ENCODE data around the gene LSM14B. TPM values are rescaled to one million over a fixed set of nuclear protein-coding genes. Genes with fewer than 3 reads are reported as not detected.

Gene LSM14B
- total RNA-seq, 2 donors from 2014 or later, result 39.7 to 87.1 TPM

DNA sequence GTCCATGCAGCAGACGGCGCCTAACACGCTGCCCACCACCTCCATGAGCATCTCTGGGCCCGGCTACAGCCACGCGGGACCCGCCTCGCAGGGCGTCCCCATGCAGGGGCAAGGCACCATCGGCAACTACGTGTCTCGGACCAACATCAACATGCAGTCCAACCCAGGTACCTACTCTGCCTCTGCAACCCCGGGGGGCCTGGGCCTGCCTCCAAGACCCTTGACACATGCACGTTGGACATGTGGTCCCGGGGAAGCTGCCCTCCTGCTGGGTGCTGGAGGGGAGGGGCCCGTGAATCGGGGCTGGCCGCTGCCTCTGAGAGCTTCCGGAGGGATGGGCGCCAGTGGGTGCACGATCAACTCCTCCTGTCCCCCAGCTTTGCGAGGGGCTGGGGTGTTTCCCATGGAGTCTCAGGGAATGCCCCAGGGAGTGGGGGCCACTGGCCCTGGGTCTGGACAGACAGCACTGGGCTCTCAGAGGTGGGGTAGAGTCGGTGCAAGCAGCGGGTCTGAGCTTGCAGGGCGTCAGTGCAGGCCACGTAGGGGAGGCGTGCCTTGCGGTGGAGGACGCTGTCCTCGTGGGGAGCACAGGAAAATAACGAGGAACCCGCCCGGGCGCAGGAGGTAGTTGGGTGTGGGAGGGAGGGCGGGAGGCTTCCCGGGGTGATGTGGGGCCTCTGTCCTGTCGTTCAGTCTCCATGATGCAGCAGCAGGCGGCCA is 40.6 kb downstream of the LSM14B start:
- H3K36me3 ChIP-seq, result peaks cover 0 to 22% of the 10 kb centered on the region in 2 donors
- no peak for DNase-seq (ENCODE audit: low spot score)
- no peaks in the 10 kb centered on the region for H3K9me3 ChIP-seq
- no peak overlapping the region for H3K27ac ChIP-seq
- 94% methylated on average over 38 of the region's 38 CpGs for WGBS
- TF ChIP-seq POLR2AphosphoS5 (IDR thresholded peaks at IDR 0.05), result no peak
- TF ChIP-seq POLR2A (IDR thresholded peaks at IDR 0.05), result no peak
- TF ChIP-seq, protein P1, sequence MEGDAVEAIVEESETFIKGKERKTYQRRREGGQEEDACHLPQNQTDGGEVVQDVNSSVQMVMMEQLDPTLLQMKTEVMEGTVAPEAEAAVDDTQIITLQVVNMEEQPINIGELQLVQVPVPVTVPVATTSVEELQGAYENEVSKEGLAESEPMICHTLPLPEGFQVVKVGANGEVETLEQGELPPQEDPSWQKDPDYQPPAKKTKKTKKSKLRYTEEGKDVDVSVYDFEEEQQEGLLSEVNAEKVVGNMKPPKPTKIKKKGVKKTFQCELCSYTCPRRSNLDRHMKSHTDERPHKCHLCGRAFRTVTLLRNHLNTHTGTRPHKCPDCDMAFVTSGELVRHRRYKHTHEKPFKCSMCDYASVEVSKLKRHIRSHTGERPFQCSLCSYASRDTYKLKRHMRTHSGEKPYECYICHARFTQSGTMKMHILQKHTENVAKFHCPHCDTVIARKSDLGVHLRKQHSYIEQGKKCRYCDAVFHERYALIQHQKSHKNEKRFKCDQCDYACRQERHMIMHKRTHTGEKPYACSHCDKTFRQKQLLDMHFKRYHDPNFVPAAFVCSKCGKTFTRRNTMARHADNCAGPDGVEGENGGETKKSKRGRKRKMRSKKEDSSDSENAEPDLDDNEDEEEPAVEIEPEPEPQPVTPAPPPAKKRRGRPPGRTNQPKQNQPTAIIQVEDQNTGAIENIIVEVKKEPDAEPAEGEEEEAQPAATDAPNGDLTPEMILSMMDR (IDR thresholded peaks at IDR 0.05), result no peak
- intact Hi-C loops (cut with DNase I), result no loop called here
- no peak overlapping the region for H3K4me3 ChIP-seq
- H3K27me3 ChIP-seq (replicated peaks; ENCODE audit: insufficient read depth), result no peaks in the 10 kb centered on the region
- H3K4me1 ChIP-seq (replicated peaks), result no peaks in the 10 kb centered on the region

DNA sequence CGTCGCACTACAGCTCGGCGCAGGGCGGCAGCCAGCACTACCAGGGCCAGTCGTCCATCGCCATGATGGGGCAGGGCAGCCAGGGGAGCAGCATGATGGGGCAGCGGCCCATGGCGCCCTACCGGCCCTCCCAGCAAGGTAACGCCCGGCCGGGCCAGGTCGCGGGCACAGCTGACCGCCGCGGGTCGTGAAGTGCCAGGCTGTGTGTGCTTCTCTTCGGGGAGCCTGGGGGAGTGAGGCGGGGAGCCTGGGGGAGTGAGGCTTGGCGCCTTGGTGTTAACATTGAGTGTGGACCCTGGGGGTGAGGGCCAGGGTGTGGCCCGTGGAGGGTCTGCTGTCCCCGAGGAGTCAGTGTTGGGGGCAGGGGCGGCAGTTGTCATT is 41.2 kb downstream of the LSM14B start:
- Histone ChIP-seq H3K27me3 (replicated peaks; ENCODE audit: insufficient read depth) (no peaks in the 10 kb centered on the region), H3K4me3 (no peak overlapping the region), H3K9me3 (no peaks in the 10 kb centered on the region), H3K4me1 (replicated peaks) (no peaks in the 10 kb centered on the region), H3K27ac (no peak overlapping the region), H3K36me3 (peaks cover 0 to 22% of the 10 kb centered on the region in 2 donors)
- no peak for DNase-seq (ENCODE audit: low spot score)
- 93% methylated on average over 25 of the region's 25 CpGs for WGBS
- intact Hi-C loops (cut with DNase I), result no loop called here
- TF ChIP-seq POLR2AphosphoS5 (IDR thresholded peaks at IDR 0.05) (no peak), POLR2A (IDR thresholded peaks at IDR 0.05) (no peak)
- TF ChIP-seq, protein P1 (IDR thresholded peaks at IDR 0.05), result no peak

DNA sequence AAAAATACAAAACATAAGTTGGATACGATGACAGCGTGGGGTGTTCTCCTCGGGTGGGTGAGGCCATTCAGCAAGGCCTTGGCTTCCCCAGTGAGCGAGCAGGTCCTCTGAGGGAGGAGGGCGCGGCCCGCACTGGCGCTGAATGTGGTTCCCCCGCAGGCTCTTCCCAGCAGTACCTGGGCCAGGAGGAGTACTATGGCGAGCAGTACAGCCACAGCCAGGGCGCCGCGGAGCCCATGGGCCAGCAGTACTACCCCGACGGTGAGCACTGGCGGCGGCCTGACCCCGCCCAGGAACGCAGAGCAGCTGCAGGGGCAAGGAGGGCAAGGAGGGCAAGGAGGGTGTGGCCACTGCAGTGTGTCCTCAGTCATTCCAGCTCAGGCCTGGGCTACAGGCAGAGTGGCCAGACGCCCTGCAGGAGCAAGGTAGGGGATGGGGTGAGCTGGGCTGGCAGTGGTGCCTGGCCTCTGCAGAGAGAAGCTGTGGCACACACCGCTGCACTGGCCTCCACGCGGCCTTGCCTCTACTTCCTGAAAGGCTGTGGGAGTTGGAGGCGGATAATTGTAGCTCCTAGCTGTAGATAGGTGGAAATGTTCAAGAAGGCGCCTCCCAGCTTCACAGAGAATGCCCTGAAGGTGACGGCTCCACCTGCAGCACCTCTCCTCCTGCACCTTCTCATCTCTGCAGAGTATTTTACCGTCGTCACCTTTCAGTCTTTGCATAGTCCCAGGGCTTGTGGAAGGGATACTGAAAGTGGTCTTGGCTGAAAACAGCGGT is 41.9 kb downstream of the LSM14B start:
- intact Hi-C loops (cut with DNase I), result no loop called here
- no peak overlapping the region for H3K4me3 ChIP-seq
- no peaks in the 10 kb centered on the region for H3K9me3 ChIP-seq
- H3K4me1 ChIP-seq (replicated peaks), result no peaks in the 10 kb centered on the region
- no peaks in the 10 kb centered on the region for H3K27me3 ChIP-seq (replicated peaks; ENCODE audit: insufficient read depth)
- H3K36me3 ChIP-seq, result peaks cover 0 to 22% of the 10 kb centered on the region in 2 donors
- no peak for TF ChIP-seq POLR2AphosphoS5 (IDR thresholded peaks at IDR 0.05)
- TF ChIP-seq, protein P1 (IDR thresholded peaks at IDR 0.05), result no peak
- no peak for TF ChIP-seq POLR2A (IDR thresholded peaks at IDR 0.05)
- 90% methylated on average over 29 of the region's 29 CpGs for WGBS
- no peak for DNase-seq (ENCODE audit: low spot score)
- no peak overlapping the region for H3K27ac ChIP-seq

DNA sequence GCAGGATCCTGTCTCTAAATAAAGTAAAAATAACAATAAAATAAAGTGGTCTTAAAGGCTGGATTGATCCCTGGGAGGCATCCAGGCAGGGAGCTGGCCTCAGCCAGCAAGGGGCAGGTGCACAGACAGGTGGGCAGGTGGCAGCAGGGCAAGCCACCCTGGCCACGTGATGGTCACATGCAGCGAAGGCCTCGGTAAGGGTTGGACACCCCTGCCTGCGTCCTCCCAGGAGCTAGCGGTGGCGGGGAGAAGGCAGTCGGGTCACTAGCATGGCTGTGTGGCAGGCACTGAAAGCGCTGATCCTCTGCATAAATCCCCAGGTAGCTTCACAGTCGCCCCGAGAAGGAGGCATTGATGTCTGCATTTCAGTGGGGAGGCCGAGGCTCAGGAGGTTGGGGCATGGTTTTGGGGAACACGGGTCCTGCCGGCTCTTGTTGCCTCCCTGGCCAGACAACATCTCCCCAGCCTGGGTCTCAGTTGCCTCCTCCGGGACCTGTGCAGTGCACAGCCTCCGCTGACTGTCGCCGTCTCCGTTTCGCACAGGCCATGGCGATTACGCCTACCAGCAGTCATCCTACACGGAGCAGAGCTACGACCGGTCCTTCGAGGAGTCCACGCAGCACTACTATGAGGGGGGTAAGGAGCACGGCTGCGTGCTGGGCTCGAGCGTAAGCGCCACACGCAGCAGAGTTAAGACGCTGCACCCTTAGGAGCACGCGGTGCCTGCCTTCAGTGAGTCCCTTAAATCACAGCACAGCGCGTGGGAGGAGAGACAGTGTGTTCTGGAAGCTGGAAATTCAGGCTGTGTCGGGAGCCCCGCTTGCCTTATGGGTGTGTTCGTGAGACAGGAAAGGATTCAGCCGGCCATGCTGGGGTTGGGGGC is 42.8 kb downstream of the LSM14B start:
- no peaks in the 10 kb centered on the region for H3K9me3 ChIP-seq
- peaks cover 0 to 22% of the 10 kb centered on the region in 2 donors for H3K36me3 ChIP-seq
- no peak overlapping the region for H3K4me3 ChIP-seq
- H3K27ac ChIP-seq, result no peak overlapping the region
- DNase-seq (ENCODE audit: low spot score), result no peak
- WGBS, result 96% methylated on average over 41 of the region's 41 CpGs
- intact Hi-C loops (cut with DNase I), result no loop called here
- no peak for TF ChIP-seq POLR2A (IDR thresholded peaks at IDR 0.05)
- TF ChIP-seq, protein P1 (IDR thresholded peaks at IDR 0.05), result no peak
- no peaks in the 10 kb centered on the region for H3K4me1 ChIP-seq (replicated peaks)
- H3K27me3 ChIP-seq (replicated peaks; ENCODE audit: insufficient read depth), result no peaks in the 10 kb centered on the region

Data from prostate gland (tissue), 2 donors.